SK-N-SH (cell line): Measurements from ENCODE around the gene DENND1A. TPM values are rescaled to one million over a fixed set of nuclear protein-coding genes. Genes with fewer than 3 reads are reported as not detected.

Source experiments
- CTCF ChIA-PET: fragments of 300-600, 350-600 bp; formaldehyde crosslinking; extraction: SDS; loops from one replicate; lab custom pipeline; 2021; lab: Yijun Ruan, JAX
- POLR2A ChIA-PET: fragments of 350-600 bp; sonication (Branson Sonifier 250); formaldehyde crosslinking; extraction: SDS; loops from one replicate; lab custom pipeline; 2020; ENCODE audit warnings: antibody characterized with exemption, inconsistent platforms; lab: Yijun Ruan, JAX
- DNase-seq: peaks from one replicate; pipeline ENCODE4 v3.0.0; 2012
- H2AFZ ChIP-seq: fragments of 200-600 bp; sonication (generic); 2 replicates; pipeline ENCODE4 v1.8.1; 2016; ENCODE audit warnings: antibody characterized with exemption, mild to moderate bottlenecking, low read depth
- H3F3A ChIP-seq: fragments of 200-600 bp; sonication (generic); replicated peaks from 2 replicates; pipeline ENCODE3; 2016; ENCODE audit warnings: antibody characterized with exemption, mild to moderate bottlenecking; ENCODE audit not compliant: insufficient read depth
- H3K27ac ChIP-seq, 2 experiments: fragments of 200-500 bp in 1 of 2; fragments of 200-600 bp in 1 of 2; sonication (Bioruptor generic) in 1 of 2; sonication (generic), shearing (Covaris generic) in 1 of 2; 2 replicates each; pipeline versions ENCODE4 v1.5.1 to v1.6.1; 2014 to 2016; ENCODE audit warnings: low read depth in 2 of 2, inconsistent platforms in 1 of 2, low read length in 1 of 2, mild to moderate bottlenecking in 1 of 2, mixed read lengths in 1 of 2
- H3K27me3 ChIP-seq: fragments of 200-600 bp; sonication (generic), shearing (Covaris generic); 2 replicates; pipeline ENCODE4 v1.6.1; 2016; ENCODE audit warnings: mixed run types; ENCODE audit not compliant: insufficient read depth
- H3K36me3 ChIP-seq, 2 experiments: fragments of 200-500 bp in 1 of 2; fragments of 200-600 bp in 1 of 2; sonication (Bioruptor generic) in 1 of 2; sonication (generic) in 1 of 2; replicated peaks in 1 of 2; 2 replicates each; pipeline versions ENCODE3 to v1.5.1; 2014 to 2016; ENCODE audit warnings: low read length in 1 of 2, mild to moderate bottlenecking in 1 of 2; ENCODE audit not compliant: insufficient read depth in 2 of 2, control insufficient read depth in 1 of 2
- H3K4me1 ChIP-seq, 2 experiments: fragments of 200-500 bp in 1 of 2; fragments of 200-600 bp in 1 of 2; sonication (Bioruptor generic) in 1 of 2; sonication (generic), shearing (Covaris generic) in 1 of 2; 2 replicates each; pipeline versions ENCODE4 v1.5.1 to v1.6.1; 2014 to 2016; ENCODE audit warnings: low read depth in 1 of 2, low read length in 1 of 2, mixed run types in 1 of 2; ENCODE audit not compliant: insufficient read depth in 2 of 2, control insufficient read depth in 1 of 2
- H3K4me2 ChIP-seq: fragments of 200-600 bp; sonication (generic), shearing (Covaris generic); 2 replicates; pipeline ENCODE4 v1.6.1; 2017; ENCODE audit warnings: mixed run types
- H3K4me3 ChIP-seq, 2 experiments: fragments of 200-500 bp in 1 of 2; fragments of 200-600 bp in 1 of 2; sonication (Bioruptor generic) in 1 of 2; sonication (generic), shearing (Covaris generic) in 1 of 2; 2 replicates each; pipeline versions ENCODE4 v1.5.1 to v1.8.1; 2014 to 2016; ENCODE audit warnings: low read depth in 2 of 2, inconsistent platforms in 1 of 2, low read length in 1 of 2, mild to moderate bottlenecking in 1 of 2, mixed read lengths in 1 of 2, moderate library complexity in 1 of 2
- H3K79me2 ChIP-seq: fragments of 200-600 bp; sonication (generic); 2 replicates; pipeline ENCODE4 v1.8.1; 2017; ENCODE audit warnings: mild to moderate bottlenecking; ENCODE audit not compliant: insufficient read depth
- H3K9ac ChIP-seq: fragments of 200-600 bp; sonication (generic); 2 replicates; pipeline ENCODE4 v1.6.1; 2017; ENCODE audit warnings: mixed run types
- H3K9me2 ChIP-seq: fragments of 200-600 bp; sonication (generic); 2 replicates; pipeline ENCODE4 v1.6.1; 2017; ENCODE audit warnings: mixed run types
- H3K9me3 ChIP-seq: fragments of 200-600 bp; sonication (generic); 2 replicates; pipeline ENCODE4 v1.6.1; 2017; ENCODE audit warnings: mixed run types, mild to moderate bottlenecking, moderate library complexity
- H4K20me1 ChIP-seq: fragments of 200-600 bp; sonication (generic); 2 replicates; pipeline ENCODE4 v1.6.1; 2017; ENCODE audit warnings: mild to moderate bottlenecking, mixed run types; ENCODE audit not compliant: insufficient read depth
- EP300 ChIP-seq, 2 experiments: IDR thresholded peaks; 2 replicates each; pipeline versions ENCODE4 v1.4.0 to v1.6.1; 2012; ENCODE audit warnings: borderline replicate concordance in 1 of 2, low read depth in 1 of 2, low read length in 1 of 2
- EZH2phosphoT487 ChIP-seq: fragments of 200-600 bp; sonication (generic); IDR thresholded peaks from 2 replicates; pipeline ENCODE4 v1.6.1; 2017; ENCODE audit warnings: low read depth, mixed run types, mild to moderate bottlenecking, antibody characterized with exemption, moderate library complexity, borderline replicate concordance
- FOXJ3 ChIP-seq: sonication (generic); formaldehyde crosslinking; IDR thresholded peaks from 2 replicates; pipeline ENCODE4 v1.5.1; 2020; ENCODE audit warnings: mild to moderate bottlenecking, missing genetic modification reagents
- FOXM1 ChIP-seq: IDR thresholded peaks from 2 replicates; pipeline ENCODE4 v1.4.0; 2012; ENCODE audit warnings: low read depth, mild to moderate bottlenecking
- JUND ChIP-seq: IDR thresholded peaks from 2 replicates; pipeline ENCODE4 v1.4.0; 2012
- MEF2A ChIP-seq: IDR thresholded peaks from 2 replicates; pipeline ENCODE4 v1.4.0; 2012; ENCODE audit warnings: low read depth, borderline replicate concordance
- MXI1 ChIP-seq: IDR thresholded peaks from 2 replicates; pipeline ENCODE4 v1.6.1; 2012; ENCODE audit warnings: mild to moderate bottlenecking, low read depth, low read length, improper control_type of control experiment
- NFIC ChIP-seq: IDR thresholded peaks from 2 replicates; pipeline ENCODE4 v1.4.0; 2012; ENCODE audit warnings: borderline replicate concordance
- NRF1 ChIP-seq: IDR thresholded peaks from 2 replicates; pipeline ENCODE4 v1.6.1; 2012; ENCODE audit warnings: low read depth, mild to moderate bottlenecking, low read length
- POLR2AphosphoS5 ChIP-seq: IDR thresholded peaks from 2 replicates; pipeline ENCODE4 v1.6.1; 2012; ENCODE audit warnings: low read depth, low read length
- RAD21 ChIP-seq: IDR thresholded peaks from 2 replicates; pipeline ENCODE4 v1.6.1; 2012; ENCODE audit warnings: mild to moderate bottlenecking, low read length
- RFX5 ChIP-seq: IDR thresholded peaks from 2 replicates; pipeline ENCODE4 v1.6.1; 2012; ENCODE audit warnings: mild to moderate bottlenecking, improper control_type of control experiment, low read length
- RXRA ChIP-seq: IDR thresholded peaks from 2 replicates; pipeline ENCODE4 v1.4.0; 2012; ENCODE audit warnings: low read depth, mild to moderate bottlenecking, borderline replicate concordance
- SIN3A ChIP-seq: IDR thresholded peaks from 2 replicates; pipeline ENCODE4 v1.6.1; 2012; ENCODE audit warnings: low read depth, mild to moderate bottlenecking, low read length, moderate library complexity, borderline replicate concordance
- SMC3 ChIP-seq: IDR thresholded peaks from 2 replicates; pipeline ENCODE4 v1.6.1; 2012; ENCODE audit warnings: low read depth, low read length, improper control_type of control experiment
- YY1 ChIP-seq: IDR thresholded peaks from 2 replicates; pipeline ENCODE4 v1.4.0; 2012; ENCODE audit warnings: low read depth, mild to moderate bottlenecking
- WGBS: methylation state at CpG from one replicate; pipeline ENCODE4 v1.1.6; 2017; ENCODE audit warnings: low lambda C conversion rate; 5-methylcytosine and 5-hydroxymethylcytosine counted together
- polyA plus RNA-seq, 3 experiments: library from polyadenylated mRNA; depleted of rRNA; stranded (reverse); fragments of >200 nt; gene quantifications; 2 replicates each; pipeline ENCODE4 v1.2.3, GENCODE V29; 2012
- TF ChIP-seq, protein P1 (sequence below): fragments of 150-350 bp; IDR thresholded peaks from 2 replicates; pipeline ENCODE4 v1.6.1; 2017; ENCODE audit warnings: antibody characterized with exemption, low read length, low read depth, borderline replicate concordance
- TF ChIP-seq, protein P2 (sequence below): IDR thresholded peaks from 2 replicates; pipeline ENCODE4 v1.6.1; 2012; ENCODE audit warnings: mild to moderate bottlenecking, low read depth, low read length, moderate library complexity
- TF ChIP-seq, protein P3 (sequence below): IDR thresholded peaks from 2 replicates; pipeline ENCODE4; 2012

The DENND1A gene
- polyA plus RNA-seq, 1 of the 3 experiments (the other 2 are of a cell fraction) = 25.4 TPM

DNA sequence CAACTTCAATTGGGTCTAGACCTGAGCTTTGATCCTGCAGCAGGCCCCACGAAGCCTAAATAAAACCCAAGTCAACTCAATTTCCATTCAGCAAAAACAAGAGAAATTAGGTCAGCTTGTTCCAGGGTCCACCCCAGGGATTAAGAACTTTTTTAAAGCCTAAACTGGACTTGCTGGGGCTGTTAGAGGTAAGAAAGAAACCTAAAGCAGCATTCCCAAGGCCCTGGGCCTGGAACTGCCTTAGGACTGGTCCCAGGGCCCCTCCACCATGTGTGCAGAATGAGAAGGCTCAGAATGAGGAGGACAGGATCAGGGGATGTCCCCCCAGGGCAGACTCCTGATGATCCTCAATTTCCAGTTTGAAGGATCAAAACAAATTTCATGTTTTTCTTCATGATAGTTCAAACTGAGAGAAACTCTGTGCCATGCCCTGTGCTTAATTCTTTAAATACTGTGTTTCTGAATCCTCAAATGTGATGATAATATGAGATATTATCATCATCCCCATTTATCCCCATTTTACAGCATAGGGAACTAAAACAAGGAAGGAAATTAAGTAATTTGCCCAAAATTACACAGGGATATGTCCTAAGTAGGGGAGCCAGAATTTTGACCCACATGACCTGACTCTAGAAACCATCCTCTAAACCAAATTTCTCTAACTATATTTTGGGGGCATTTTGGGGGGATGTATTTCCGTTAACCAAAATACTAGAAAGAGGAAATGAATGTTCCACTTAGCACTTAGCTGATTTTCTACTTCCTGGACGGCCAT lies 64.5 kb downstream of the DENND1A start:
- no peak overlapping the region for H3K4me2 ChIP-seq

More for the DNA sequence above, 64.5 kb downstream of the DENND1A start:
- Histone ChIP-seq H4K20me1 (no peaks in the 10 kb centered on the region), H3K27me3 (no peaks in the 10 kb centered on the region), H2AFZ (no peak overlapping the region), H3K9me3 (no peaks in the 10 kb centered on the region), H3K4me3 (no peak overlapping the region), H3K9me2 (no peaks in the 10 kb centered on the region), H3K79me2 (no peaks in the 10 kb centered on the region), H3K4me1 (peaks cover 0 to 4% of the 10 kb centered on the region in 2 experiments; a peak in 3 of 4 replicates), H3K27ac (no peak overlapping the region), H3K9ac (no peak overlapping the region), H3K36me3 (no peaks in the 10 kb centered on the region), H3F3A (no peaks in the 10 kb centered on the region)
- 96% methylated on average over 3 of the region's 3 CpGs for WGBS
- TF ChIP-seq, protein P1, sequence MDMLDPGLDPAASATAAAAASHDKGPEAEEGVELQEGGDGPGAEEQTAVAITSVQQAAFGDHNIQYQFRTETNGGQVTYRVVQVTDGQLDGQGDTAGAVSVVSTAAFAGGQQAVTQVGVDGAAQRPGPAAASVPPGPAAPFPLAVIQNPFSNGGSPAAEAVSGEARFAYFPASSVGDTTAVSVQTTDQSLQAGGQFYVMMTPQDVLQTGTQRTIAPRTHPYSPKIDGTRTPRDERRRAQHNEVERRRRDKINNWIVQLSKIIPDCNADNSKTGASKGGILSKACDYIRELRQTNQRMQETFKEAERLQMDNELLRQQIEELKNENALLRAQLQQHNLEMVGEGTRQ = no peak
- TF ChIP-seq FOXJ3 (no peak), RAD21 (no peak), NFIC (no peak), RFX5 (no peak), MXI1 (no peak), EZH2phosphoT487 (no peak), YY1 (no peak), MEF2A (no peak), RXRA (no peak), FOXM1 (no peak), POLR2AphosphoS5 (no peak), JUND (no peak), EP300 (IDR thresholded peaks at IDR 0.05; ENCODE audit: borderline replicate concordance in 1 of 2, low read depth in 1 of 2, low read length in 1 of 2) (no peak), SMC3 (no peak), NRF1 (no peak), SIN3A (no peak)
- TF ChIP-seq, protein P2, sequence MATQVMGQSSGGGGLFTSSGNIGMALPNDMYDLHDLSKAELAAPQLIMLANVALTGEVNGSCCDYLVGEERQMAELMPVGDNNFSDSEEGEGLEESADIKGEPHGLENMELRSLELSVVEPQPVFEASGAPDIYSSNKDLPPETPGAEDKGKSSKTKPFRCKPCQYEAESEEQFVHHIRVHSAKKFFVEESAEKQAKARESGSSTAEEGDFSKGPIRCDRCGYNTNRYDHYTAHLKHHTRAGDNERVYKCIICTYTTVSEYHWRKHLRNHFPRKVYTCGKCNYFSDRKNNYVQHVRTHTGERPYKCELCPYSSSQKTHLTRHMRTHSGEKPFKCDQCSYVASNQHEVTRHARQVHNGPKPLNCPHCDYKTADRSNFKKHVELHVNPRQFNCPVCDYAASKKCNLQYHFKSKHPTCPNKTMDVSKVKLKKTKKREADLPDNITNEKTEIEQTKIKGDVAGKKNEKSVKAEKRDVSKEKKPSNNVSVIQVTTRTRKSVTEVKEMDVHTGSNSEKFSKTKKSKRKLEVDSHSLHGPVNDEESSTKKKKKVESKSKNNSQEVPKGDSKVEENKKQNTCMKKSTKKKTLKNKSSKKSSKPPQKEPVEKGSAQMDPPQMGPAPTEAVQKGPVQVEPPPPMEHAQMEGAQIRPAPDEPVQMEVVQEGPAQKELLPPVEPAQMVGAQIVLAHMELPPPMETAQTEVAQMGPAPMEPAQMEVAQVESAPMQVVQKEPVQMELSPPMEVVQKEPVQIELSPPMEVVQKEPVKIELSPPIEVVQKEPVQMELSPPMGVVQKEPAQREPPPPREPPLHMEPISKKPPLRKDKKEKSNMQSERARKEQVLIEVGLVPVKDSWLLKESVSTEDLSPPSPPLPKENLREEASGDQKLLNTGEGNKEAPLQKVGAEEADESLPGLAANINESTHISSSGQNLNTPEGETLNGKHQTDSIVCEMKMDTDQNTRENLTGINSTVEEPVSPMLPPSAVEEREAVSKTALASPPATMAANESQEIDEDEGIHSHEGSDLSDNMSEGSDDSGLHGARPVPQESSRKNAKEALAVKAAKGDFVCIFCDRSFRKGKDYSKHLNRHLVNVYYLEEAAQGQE = no peak
- TF ChIP-seq, protein P3, sequence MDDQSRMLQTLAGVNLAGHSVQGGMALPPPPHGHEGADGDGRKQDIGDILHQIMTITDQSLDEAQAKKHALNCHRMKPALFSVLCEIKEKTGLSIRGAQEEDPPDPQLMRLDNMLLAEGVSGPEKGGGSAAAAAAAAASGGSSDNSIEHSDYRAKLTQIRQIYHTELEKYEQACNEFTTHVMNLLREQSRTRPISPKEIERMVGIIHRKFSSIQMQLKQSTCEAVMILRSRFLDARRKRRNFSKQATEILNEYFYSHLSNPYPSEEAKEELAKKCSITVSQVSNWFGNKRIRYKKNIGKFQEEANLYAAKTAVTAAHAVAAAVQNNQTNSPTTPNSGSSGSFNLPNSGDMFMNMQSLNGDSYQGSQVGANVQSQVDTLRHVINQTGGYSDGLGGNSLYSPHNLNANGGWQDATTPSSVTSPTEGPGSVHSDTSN = no peak
- ChIA-PET CTCF (no interaction called here), POLR2A (no interaction called here)
- DNase-seq = no peak
